ENCODE data around the gene RPL38.

The RPL38 gene

GRCh38 chr17:74234486-74234885 lies 31.0 kb downstream of the RPL38 start:
- Histone ChIP-seq H3K9ac (ENCODE audit: low read depth, low read length) (no peak overlapping the region), H3K9me3 (ENCODE audit: insufficient read depth, low read depth, low read length) (no peaks in the 10 kb centered on the region), H3K36me3 (ENCODE audit: insufficient read depth, low read depth, low read length) (no peaks in the 10 kb centered on the region), H3K4me3 (ENCODE audit: low read length) (no peak overlapping the region), H3K4me1 (ENCODE audit: insufficient read depth, low read length) (peaks cover 3% of the 10 kb centered on the region; the same call in 1 of the 2 replicates), H3K27me3 (ENCODE audit: insufficient read depth, low read length) (no peaks in the 10 kb centered on the region), H3K27ac (ENCODE audit: low read length) (no peak overlapping the region)

DNA sequence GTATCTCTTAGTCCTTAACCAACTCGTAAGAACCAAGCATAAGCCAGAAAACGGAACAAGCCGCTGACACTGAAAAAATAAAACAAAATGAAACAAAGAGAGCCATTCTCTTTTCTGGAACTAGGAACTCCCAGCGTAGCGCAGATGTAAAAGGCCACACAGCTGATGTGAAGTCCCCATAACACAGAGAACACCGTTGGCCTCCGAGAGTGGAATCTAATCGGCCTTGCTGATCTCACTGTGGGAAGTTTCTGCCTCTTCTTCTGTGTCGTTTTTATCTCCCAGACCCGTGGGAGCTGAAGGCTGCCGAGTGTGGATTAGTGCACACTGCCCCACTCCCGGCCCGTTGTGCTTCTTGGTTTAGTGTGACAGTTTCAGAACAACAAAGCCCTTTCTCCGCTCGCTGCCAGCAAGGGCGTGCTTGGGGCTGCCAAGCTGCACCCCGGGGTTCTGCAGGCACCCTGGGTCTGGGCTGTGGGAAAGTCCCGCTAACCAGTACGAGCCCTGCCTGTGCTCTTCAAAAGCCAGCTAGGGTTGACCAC lies 31.6 kb downstream of the RPL38 start:
- H3K27ac ChIP-seq (ENCODE audit: low read length) = no peak overlapping the region
- no peak overlapping the region for H3K9ac ChIP-seq (ENCODE audit: low read depth, low read length)
- H3K9me3 ChIP-seq (ENCODE audit: insufficient read depth, low read depth, low read length) = no peaks in the 10 kb centered on the region
- H3K36me3 ChIP-seq (ENCODE audit: insufficient read depth, low read depth, low read length) = no peaks in the 10 kb centered on the region
- H3K4me3 ChIP-seq (ENCODE audit: low read length) = no peak overlapping the region
- H3K4me1 ChIP-seq (ENCODE audit: insufficient read depth, low read length) = peaks cover 3% of the 10 kb centered on the region; the same call in 1 of the 2 replicates
- H3K27me3 ChIP-seq (ENCODE audit: insufficient read depth, low read length) = no peaks in the 10 kb centered on the region

DNA sequence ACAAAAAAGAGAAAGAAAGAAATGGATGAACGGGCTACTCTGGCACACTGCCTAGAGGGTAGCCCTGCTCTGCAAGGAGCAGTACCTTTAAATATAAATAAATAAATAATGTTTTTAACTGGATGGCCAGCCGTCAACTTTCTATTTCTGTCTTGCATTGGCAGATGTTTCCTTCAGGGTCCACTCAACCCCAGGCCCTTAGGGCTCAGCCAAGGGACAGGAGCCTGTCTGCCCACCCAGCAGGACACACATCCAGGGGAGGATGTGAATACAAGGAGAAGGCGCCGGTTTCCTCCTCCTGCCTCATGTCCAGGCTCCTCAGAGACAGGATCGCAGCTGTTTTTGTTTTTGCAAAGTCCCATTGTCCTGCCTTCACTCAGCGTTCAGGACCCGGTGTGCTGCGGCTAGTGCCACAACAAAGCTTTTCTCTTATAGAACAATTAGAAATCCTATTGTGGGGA lies 32.5 kb downstream of the RPL38 start:
- Histone ChIP-seq H3K4me1 (ENCODE audit: insufficient read depth, low read length) (peaks cover 7% of the 10 kb centered on the region; the same call in 1 of the 2 replicates), H3K27ac (ENCODE audit: low read length) (no peak overlapping the region), H3K4me3 (ENCODE audit: low read length) (no peak overlapping the region), H3K27me3 (ENCODE audit: insufficient read depth, low read length) (no peaks in the 10 kb centered on the region), H3K36me3 (ENCODE audit: insufficient read depth, low read depth, low read length) (no peaks in the 10 kb centered on the region), H3K9me3 (ENCODE audit: insufficient read depth, low read depth, low read length) (no peaks in the 10 kb centered on the region), H3K9ac (ENCODE audit: low read depth, low read length) (no peak overlapping the region)

- no peaks in the 10 kb centered on the region for H3K36me3 ChIP-seq (ENCODE audit: insufficient read depth, low read depth, low read length)
- H3K27ac ChIP-seq (ENCODE audit: low read length) = no peak overlapping the region
- no peak overlapping the region for H3K9ac ChIP-seq (ENCODE audit: low read depth, low read length)
- no peak overlapping the region for H3K4me3 ChIP-seq (ENCODE audit: low read length)
- no peaks in the 10 kb centered on the region for H3K9me3 ChIP-seq (ENCODE audit: insufficient read depth, low read depth, low read length)
- H3K27me3 ChIP-seq (ENCODE audit: insufficient read depth, low read length) = no peaks in the 10 kb centered on the region
- H3K4me1 ChIP-seq (ENCODE audit: insufficient read depth, low read length) = peaks cover 7% of the 10 kb centered on the region; the same call in 1 of the 2 replicates
Measured at GRCh38 chr17:74237321-74237720, 33.8 kb downstream of the RPL38 start.

- Histone ChIP-seq H3K9me3 (ENCODE audit: insufficient read depth, low read depth, low read length) (no peaks in the 10 kb centered on the region), H3K36me3 (ENCODE audit: insufficient read depth, low read depth, low read length) (no peaks in the 10 kb centered on the region), H3K9ac (ENCODE audit: low read depth, low read length) (no peak overlapping the region), H3K4me1 (ENCODE audit: insufficient read depth, low read length) (peaks cover 7% of the 10 kb centered on the region; the same call in 1 of the 2 replicates), H3K4me3 (ENCODE audit: low read length) (no peak overlapping the region), H3K27ac (ENCODE audit: low read length) (no peak overlapping the region), H3K27me3 (ENCODE audit: insufficient read depth, low read length) (peaks cover 3% of the 10 kb centered on the region; the same call in 1 of the 2 replicates)
Measured at GRCh38 chr17:74239172-74239571, 35.7 kb downstream of the RPL38 start.

DNA sequence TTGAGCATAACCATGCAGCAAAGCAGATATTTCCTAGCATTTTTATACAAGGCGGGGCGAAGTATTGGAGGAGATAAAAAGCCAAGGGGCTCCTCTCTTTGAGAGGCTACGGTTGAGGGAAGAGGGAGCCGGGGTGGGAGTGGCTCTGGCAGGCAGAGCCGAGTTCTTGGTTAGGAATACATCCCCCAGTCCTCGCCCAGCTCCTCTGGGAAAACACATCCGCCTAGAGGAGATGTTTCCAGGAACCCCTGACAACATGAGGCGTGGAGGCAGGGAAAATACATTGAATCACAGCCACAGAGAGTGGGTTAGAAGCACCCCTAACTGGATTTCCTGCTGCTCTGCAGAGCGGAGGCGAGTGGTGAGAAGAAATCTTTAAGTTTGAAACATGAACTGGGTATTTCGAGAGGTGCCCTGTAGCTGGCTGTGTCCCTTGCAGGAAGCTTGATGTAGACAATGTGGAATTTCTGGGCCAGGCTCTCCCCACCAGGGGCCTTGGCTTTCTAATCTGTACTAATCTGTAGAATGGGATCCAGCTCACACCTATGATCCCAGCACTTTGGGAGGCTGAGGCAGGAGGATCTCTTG lies 37.2 kb downstream of the RPL38 start:
- H3K36me3 ChIP-seq (ENCODE audit: insufficient read depth, low read depth, low read length) = no peaks in the 10 kb centered on the region
- H3K27ac ChIP-seq (ENCODE audit: low read length) = no peak overlapping the region
- no peaks in the 10 kb centered on the region for H3K9me3 ChIP-seq (ENCODE audit: insufficient read depth, low read depth, low read length)
- peaks cover 12% of the 10 kb centered on the region; the same call in 1 of the 2 replicates for H3K4me1 ChIP-seq (ENCODE audit: insufficient read depth, low read length)
- H3K27me3 ChIP-seq (ENCODE audit: insufficient read depth, low read length) = peaks cover 14% of the 10 kb centered on the region; the same call in 1 of the 2 replicates
- no peak overlapping the region for H3K9ac ChIP-seq (ENCODE audit: low read depth, low read length)
- H3K4me3 ChIP-seq (ENCODE audit: low read length) = no peak overlapping the region

DNA sequence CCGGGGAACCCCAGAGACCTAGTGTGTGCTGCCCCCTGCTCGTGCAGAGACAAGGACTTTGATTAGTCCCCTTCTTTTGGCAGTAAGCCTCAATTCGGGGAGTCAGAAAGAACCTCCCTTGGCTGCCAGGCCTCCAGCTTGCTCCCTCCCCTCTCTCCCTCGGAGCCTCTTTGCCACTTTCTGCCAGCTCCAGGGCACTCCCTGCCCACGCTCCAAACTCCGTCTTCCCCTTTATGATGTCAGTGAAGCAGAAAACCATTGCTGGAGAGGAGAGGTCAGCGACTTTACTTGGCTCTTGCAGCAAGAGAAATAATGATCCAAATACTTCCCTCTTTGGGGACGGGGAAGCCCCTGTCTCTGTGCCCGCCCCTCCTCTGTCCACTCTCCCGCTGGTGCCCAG lies 38.0 kb downstream of the RPL38 start:
- Histone ChIP-seq H3K27me3 (ENCODE audit: insufficient read depth, low read length) (peaks cover 14% of the 10 kb centered on the region; the same call in 1 of the 2 replicates), H3K9ac (ENCODE audit: low read depth, low read length) (no peak overlapping the region), H3K4me1 (ENCODE audit: insufficient read depth, low read length) (peaks cover 14% of the 10 kb centered on the region; the same call in 1 of the 2 replicates), H3K27ac (ENCODE audit: low read length) (no peak overlapping the region), H3K9me3 (ENCODE audit: insufficient read depth, low read depth, low read length) (no peaks in the 10 kb centered on the region), H3K36me3 (ENCODE audit: insufficient read depth, low read depth, low read length) (no peaks in the 10 kb centered on the region), H3K4me3 (ENCODE audit: low read length) (no peak overlapping the region)

- H3K4me1 ChIP-seq (ENCODE audit: insufficient read depth, low read length) = peaks cover 14% of the 10 kb centered on the region; the same call in 1 of the 2 replicates
- H3K27ac ChIP-seq (ENCODE audit: low read length) = no peak overlapping the region
- H3K9ac ChIP-seq (ENCODE audit: low read depth, low read length) = no peak overlapping the region
- peaks cover 14% of the 10 kb centered on the region; the same call in 1 of the 2 replicates for H3K27me3 ChIP-seq (ENCODE audit: insufficient read depth, low read length)
- no peaks in the 10 kb centered on the region for H3K36me3 ChIP-seq (ENCODE audit: insufficient read depth, low read depth, low read length)
- H3K9me3 ChIP-seq (ENCODE audit: insufficient read depth, low read depth, low read length) = no peaks in the 10 kb centered on the region
- no peak overlapping the region for H3K4me3 ChIP-seq (ENCODE audit: low read length)
Measured at GRCh38 chr17:74241847-74242246, 38.4 kb downstream of the RPL38 start.

DNA sequence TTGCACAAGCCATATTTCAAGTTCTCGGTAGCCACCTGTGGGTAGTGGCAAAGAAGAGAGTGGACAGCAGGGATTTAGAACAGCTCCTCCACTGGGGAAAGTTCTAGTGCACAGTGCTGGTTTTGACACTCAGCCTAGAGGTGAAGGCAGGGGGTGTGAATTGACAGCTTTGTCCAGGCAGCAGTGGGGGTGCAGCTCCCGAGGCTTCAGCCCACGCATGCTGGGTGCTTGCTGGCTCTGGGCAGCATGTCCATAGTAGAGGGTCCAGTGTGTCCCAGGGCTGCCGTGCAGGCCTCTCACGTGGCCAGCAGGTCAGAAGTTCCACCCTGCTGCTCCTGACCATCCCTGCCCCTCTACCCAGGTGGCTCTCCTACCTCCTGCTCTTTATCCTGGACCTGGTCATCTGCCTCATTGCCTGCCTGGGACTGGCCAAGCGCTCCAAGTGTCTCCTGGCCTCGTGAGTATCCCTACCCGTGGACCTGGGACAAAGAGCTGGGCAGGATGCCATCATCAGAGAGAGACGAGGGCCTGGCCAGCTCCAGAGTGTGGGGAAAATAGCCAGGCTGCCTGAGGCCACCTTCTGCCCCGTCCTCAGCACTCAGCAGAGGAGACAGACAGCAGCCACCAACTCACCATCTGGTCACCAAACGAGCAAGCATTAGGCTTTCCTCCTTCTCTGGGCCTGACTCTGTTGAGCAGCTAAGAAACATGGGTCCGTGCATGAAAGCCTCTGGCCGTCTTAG lies 39.7 kb downstream of the RPL38 start:
- Histone ChIP-seq H3K27me3 (ENCODE audit: insufficient read depth, low read length) (peaks cover 14% of the 10 kb centered on the region; the same call in 1 of the 2 replicates), H3K36me3 (ENCODE audit: insufficient read depth, low read depth, low read length) (no peaks in the 10 kb centered on the region), H3K27ac (ENCODE audit: low read length) (no peak overlapping the region), H3K4me3 (ENCODE audit: low read length) (no peak overlapping the region), H3K4me1 (ENCODE audit: insufficient read depth, low read length) (peaks cover 14% of the 10 kb centered on the region; the same call in 1 of the 2 replicates), H3K9me3 (ENCODE audit: insufficient read depth, low read depth, low read length) (no peaks in the 10 kb centered on the region), H3K9ac (ENCODE audit: low read depth, low read length) (no peak overlapping the region)

DNA sequence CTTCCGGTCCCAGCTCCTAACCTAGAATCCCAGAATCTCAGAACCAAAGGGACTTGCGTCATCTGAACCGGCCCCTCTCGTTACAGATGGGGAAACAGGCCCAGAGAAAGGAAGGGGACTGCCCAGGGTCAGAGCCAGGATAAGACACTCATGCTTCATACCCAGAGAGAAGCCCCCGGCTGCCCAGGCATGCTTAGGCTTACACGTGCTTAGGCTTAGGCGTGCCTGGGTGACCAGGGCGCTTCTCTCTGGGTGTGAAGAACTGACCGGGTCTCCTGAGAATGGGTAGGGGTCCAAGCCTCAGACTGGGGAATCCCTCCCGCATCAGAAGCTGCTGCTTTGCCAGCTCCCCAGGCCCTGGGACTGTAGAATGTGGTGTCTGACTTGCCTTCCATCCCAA lies 40.6 kb downstream of the RPL38 start:
- Histone ChIP-seq H3K9ac (ENCODE audit: low read depth, low read length) (no peak overlapping the region), H3K27ac (ENCODE audit: low read length) (no peak overlapping the region), H3K27me3 (ENCODE audit: insufficient read depth, low read length) (peaks cover 14% of the 10 kb centered on the region; the same call in 1 of the 2 replicates), H3K4me1 (ENCODE audit: insufficient read depth, low read length) (peaks cover 14% of the 10 kb centered on the region; the same call in 1 of the 2 replicates), H3K36me3 (ENCODE audit: insufficient read depth, low read depth, low read length) (no peaks in the 10 kb centered on the region), H3K4me3 (ENCODE audit: low read length) (no peak overlapping the region), H3K9me3 (ENCODE audit: insufficient read depth, low read depth, low read length) (no peaks in the 10 kb centered on the region)

DNA sequence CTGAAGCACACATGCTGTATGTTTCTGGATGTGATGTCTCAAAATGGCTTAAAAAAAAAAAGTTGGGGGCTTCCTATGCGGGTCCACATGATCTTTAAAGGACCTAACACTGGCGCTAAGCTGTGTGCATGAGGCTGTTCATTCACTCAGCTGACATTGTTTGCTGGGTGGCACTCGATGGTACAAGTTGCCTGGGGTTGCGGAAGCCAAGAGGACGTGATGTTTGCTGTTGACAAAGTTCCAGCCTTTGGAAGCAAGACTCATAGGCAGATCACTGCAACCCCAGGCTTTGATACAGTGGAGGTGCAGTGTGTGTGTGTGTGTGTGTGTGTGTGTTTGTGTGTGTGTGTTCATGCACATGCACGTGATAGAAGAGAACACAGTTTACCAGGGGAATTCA lies 41.1 kb downstream of the RPL38 start:
- H3K27me3 ChIP-seq (ENCODE audit: insufficient read depth, low read length) = peaks cover 14% of the 10 kb centered on the region; the same call in 1 of the 2 replicates
- H3K4me3 ChIP-seq (ENCODE audit: low read length) = no peak overlapping the region
- peak overlapping the region; percentile 31; the same call in 1 of the 2 replicates for H3K9ac ChIP-seq (ENCODE audit: low read depth, low read length)
- H3K9me3 ChIP-seq (ENCODE audit: insufficient read depth, low read depth, low read length) = no peaks in the 10 kb centered on the region
- H3K36me3 ChIP-seq (ENCODE audit: insufficient read depth, low read depth, low read length) = no peaks in the 10 kb centered on the region
- peaks cover 14% of the 10 kb centered on the region; the same call in 1 of the 2 replicates for H3K4me1 ChIP-seq (ENCODE audit: insufficient read depth, low read length)
- no peak overlapping the region for H3K27ac ChIP-seq (ENCODE audit: low read length)
